Myocyte (in vitro differentiated cells): ENCODE measurements around the gene MEGF8. TPM values are rescaled to one million over a fixed set of nuclear protein-coding genes. Genes with fewer than 3 reads are reported as not detected.

ENCODE experiments used
- DNase-seq: peaks from one replicate; pipeline ENCODE4 v3.0.0-alpha.2; 2012; ENCODE audit warnings: low read depth
- total RNA-seq: library from RNA; depleted of rRNA; stranded (reverse); fragments of >200 nt; gene quantifications from 2 replicates; pipeline ENCODE4 v1.2.3, GENCODE V29; 2014

The MEGF8 gene
- total RNA-seq, 1 donor from 2014 or later, result 24.6 TPM

DNA sequence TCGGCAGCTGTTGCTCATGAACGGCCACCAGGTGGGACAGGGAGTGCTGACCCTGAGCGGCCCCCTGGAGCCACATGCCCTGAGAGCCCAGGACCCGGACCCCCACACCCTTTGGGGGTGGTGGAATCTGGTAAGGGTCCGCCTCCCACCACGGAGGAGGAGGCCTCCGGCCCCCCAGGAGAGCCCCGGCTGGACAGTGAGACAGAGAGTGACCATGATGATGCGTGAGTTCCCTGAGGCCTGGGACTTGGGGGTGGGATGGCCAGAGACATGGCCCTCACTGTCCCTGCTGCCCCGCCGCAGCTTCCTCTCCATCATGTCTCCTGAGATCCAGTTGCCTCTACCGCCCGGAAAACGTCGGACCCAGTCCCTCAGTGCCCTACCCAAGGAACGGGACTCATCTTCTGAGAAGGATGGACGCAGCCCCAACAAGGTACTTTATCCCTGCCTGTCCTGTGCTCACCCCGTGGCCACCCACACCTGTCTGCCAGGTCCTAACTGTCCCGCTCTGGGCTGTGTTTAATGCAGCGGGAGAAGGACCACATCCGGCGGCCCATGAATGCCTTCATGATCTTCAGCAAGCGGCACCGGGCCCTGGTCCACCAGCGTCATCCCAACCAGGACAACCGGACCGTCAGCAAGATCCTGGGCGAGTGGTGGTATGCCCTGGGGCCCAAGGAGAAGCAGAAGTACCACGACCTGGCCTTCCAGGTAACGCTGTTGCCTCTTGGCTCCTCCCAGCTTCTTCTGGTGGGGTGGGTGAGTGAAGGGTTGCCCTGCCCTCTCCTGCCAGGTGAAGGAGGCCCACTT lies 38.2 kb upstream of the MEGF8 start:
- no peak for DNase-seq

DNA sequence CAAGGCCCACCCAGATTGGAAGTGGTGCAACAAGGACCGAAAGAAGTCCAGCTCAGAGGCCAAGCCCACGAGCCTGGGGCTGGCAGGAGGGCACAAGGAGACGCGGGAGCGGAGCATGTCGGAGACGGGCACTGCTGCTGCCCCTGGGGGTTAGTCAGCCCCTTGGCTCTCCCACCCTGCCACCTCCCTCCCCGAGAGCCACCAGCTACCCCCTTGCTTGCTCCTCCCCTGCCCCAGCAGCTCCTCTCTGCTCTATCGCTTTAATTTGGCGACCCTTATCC lies 37.7 kb upstream of the MEGF8 start:
- DNase-seq, result no peak

DNA sequence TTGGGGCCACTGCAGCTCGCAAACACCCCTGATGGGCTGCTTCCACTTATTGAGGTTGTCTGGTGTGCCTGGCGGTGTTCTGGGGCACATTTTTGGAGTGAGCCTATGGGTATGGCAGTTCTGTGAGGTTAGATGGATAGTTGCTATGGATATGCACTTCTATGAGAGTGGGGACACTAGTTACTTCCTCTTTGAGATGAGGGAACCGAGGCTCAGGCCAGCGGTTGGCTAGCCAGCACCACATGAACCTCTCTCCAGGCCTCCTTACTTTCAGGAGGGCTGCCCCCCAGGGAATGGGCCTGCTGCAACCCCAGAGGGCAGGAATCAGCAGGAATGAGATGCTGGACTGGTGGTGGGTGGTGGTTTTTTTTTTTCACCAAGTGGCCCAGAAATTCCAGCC lies 37.0 kb upstream of the MEGF8 start:
- DNase-seq, result no peak

DNA sequence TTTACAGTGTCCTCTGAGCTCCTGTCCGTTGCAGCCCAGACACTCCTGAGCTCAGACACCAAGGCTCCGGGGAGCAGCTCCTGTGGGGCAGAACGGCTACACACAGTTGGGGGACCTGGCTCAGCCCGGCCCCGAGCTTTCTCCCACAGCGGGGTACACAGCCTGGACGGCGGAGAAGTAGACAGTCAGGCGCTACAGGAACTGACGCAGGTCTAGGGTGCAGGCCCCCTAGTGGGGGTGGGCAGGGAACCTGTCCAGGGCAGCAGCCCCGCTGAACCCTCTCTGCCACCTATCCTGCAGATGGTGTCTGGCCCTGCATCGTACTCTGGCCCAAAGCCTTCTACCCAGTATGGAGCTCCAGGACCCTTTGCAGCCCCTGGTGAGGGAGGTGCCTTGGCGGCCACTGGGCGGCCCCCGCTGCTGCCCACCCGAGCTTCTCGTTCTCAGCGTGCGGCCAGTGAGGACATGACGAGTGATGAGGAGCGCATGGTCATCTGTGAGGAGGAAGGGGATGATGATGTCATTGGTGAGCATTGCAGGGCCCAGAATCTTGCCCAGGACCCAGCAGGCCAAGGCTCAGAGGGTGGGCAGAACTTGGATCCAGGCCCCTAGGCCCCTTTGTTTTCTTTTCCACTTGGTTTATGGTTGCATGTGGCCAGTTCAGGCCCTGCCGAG lies 36.4 kb upstream of the MEGF8 start:
- DNase-seq, result no peak

DNA sequence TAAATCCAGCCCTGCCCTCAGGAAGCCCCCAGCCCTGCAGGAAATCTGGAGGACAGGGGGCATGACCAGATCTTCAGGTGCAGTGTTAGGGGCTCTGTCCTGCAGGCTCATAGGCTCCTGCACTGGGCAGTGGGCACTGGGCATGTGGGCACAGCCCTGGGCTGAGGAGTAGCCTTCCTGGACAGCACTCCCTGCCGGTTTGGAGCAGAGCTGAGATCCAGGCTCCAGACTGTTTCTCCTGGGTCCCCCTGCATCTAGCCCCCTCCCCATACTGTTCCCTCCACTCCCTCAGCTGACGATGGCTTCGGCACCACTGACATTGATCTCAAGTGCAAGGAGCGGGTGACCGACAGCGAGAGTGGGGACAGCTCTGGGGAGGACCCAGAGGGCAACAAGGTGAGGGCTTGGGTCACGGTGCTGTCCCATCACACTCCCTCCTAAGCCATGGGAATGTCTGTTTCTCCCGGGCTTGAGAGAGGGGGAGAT lies 35.8 kb upstream of the MEGF8 start:
- no peak for DNase-seq

- no peak for DNase-seq
Observed at GRCh38 chr19:42290136-42290522, 35.3 kb upstream of the MEGF8 start.

- peak; percentile 17 for DNase-seq
Observed at GRCh38 chr19:42290523-42291434, 34.7 kb upstream of the MEGF8 start.

- DNase-seq, result no peak
Observed at GRCh38 chr19:42291435-42291810, 34.0 kb upstream of the MEGF8 start.

DNA sequence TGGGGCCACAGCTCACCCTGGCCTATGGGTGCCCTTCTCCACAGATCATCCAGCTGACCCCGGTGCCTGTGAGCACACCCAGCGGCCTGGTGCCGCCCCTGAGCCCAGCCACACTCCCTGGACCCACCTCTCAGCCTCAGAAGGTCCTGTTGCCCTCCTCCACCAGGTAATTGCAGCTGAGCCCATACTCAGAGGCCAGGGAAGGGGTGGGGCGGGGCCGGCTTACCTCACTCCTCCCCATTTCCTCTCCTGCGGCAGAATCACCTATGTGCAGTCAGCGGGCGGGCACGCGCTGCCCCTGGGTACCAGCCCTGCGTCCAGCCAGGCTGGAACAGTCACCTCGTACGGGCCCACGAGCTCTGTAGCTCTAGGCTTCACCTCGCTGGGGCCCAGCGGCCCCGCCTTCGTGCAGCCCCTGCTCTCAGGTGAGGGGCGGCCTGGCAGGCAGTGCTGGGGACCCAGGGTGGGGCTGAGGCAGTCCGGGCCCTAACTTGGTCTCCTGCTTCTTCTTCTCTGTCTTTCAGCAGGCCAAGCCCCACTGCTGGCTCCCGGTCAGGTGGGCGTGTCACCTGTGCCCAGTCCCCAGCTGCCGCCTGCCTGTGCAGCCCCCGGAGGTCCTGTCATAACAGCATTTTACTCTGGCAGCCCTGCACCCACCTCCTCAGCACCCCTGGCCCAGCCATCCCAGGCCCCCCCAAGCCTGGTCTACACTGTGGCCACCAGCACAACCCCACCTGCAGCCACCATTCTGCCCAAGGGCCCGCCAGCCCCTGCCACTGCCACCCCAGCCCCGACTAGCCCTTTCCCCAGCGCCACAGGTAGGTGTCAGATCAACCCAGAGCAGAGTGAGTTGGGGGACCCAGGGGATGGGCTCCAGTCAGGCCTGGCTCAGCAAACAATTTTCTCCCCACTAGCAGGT lies 33.1 kb upstream of the MEGF8 start:
- DNase-seq, result no peak

GRCh38 chr19:42292963-42293362 lies 32.5 kb upstream of the MEGF8 start:
- no peak for DNase-seq

- DNase-seq, result no peak
Observed at GRCh38 chr19:42293540-42293939, 31.9 kb upstream of the MEGF8 start.

DNA sequence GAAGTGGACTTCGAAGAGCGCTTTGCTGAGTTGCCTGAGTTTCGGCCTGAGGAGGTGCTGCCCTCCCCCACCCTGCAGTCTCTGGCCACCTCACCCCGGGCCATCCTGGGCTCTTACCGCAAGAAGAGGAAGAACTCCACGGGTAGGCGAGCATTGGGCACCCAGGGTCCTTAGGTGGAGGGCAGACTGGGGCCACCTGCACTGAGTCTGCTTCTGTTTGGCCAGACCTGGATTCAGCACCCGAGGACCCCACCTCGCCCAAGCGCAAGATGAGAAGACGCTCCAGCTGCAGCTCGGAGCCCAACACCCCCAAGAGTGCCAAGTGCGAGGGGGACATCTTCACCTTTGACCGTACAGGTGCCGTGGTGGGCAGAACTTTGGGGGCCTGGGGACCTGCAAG lies 31.5 kb upstream of the MEGF8 start:
- DNase-seq, result no peak

GRCh38 chr19:42294471-42295137 lies 30.8 kb upstream of the MEGF8 start:
- no peak for DNase-seq

DNA sequence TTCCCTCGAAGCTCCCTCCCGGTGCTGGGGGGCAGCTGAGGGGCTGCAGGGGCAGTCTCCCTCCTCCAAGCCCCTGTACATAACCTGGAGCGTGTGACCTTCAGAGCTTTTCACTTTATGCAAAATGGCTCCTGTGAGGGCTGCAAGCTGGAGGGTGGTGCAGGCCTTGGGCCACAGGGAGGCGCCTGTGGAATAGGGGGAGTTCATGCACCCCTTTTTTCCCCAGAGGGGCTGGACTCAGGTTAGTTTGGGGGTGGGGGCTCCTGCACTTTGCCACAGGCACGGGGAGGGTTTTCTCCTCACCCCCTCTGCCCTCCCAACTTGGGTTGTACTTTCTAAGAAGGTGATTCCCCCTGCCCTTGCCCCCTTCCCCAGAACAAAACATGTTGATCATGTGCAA lies 30.1 kb upstream of the MEGF8 start:
- no peak for DNase-seq

GRCh38 chr19:42295831-42296525 lies 29.5 kb upstream of the MEGF8 start:
- peak; percentile 71 for DNase-seq

DNA sequence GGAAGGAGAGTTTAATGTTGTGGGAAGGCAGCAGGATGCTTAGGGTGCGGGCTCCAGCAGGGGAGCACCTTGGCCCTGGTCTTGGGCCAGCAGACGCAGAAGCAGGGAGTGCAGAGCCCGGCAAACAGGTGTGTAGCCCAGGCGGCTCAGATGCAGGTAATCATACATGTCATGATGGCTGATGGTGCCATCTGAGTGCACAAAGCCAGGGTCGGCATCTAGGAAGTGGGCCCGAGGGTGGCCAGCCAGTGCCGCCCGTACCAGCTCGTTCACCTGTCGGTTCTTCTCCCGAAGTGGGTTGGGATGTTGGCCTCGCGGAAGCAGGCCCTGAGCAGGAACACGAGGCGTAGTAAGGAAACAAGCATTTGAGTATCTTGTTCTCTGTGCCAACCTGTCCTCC lies 28.4 kb upstream of the MEGF8 start:
- no peak for DNase-seq

DNA sequence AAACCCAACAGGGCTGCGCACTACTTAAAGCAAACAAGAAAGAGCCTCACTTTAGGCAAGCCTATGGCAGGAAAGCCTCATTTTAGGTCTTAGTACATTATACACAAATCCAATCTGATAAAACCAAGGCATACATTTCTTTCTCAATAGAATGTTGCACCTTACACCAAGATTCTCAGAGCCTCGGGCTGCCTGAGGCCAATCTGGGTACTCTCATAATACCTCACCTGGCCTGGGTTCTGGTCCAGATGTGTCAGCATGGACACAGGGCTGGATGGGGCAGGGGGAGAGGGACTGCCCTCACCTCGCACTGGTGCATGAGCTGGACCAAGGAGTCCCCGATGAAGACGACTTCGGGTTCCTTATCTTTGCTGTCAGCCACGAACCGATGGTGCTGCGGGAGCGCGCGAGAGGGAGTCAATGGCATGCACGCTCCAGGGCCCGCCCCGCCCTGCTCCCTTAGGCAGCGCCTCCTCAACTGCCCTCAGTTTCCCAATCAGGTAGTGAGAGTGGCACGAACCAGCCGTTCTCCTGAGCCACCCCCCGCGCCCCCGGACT lies 23.7 kb upstream of the MEGF8 start, which contains the start of gene PRR19:
Gene PRR19 (plus strand): TSS at position 487 of the 558 bp plus-strand sequence. CDS start 7,453 bp downstream, outside the sequence.
- DNase-seq, result no peak

DNA sequence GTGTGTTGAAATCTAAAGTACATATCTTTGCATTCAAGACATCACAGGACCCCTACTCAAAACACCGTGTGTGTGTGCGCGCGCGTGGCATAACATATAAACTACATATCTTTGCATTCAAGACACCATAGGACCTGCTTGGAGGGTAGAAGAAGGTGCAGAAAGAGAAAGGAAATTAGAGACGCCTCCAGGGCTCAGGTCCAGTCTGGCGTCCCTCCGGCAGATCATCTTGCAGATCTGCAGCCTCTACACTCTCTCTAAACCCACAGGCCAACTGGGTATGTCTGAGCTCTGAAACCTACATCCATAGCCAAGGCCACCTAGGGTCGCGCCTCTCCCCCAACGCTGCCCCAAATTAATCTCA lies 22.4 kb upstream of the MEGF8 start:
- DNase-seq, result no peak

DNA sequence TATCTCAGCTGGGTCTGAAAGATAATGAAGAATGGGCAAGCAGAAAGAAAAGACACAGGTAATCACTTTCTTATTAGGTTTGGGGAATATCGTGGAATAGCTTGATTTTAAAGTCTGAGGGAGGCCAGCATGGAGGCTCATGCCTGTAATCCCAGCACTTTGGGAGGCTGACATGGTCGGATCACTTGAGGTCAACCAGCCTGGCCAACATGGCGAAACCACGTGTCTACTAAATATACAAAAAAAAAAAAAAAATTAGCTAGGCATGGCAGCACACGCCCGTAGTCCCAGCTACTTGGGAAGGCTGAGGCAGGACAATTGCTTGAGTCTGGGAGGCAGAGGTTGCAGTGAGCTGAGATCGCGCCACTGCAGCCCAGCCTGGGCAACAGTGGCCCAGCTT lies 21.6 kb upstream of the MEGF8 start:
- DNase-seq, result no peak
